IMR-90 (cell line): ENCODE results near the gene ERCC8.

Source experiments
- BHLHE40 ChIP-seq: fragments of 150-350 bp; IDR thresholded peaks from 2 replicates; pipeline ENCODE4 v1.6.1; 2016; ENCODE audit warnings: mild to moderate bottlenecking, low read depth, low read length
- CEBPB ChIP-seq: IDR thresholded peaks from 2 replicates; pipeline ENCODE4 v1.6.1; 2012; ENCODE audit warnings: low read depth, low read length, improper control_type of control experiment
- FOS ChIP-seq: fragments of 150-350 bp; IDR thresholded peaks from 2 replicates; pipeline ENCODE4 v1.6.1; 2016; ENCODE audit warnings: low read depth, low read length
- MXI1 ChIP-seq: IDR thresholded peaks from 2 replicates; pipeline ENCODE4 v1.6.1; 2012; ENCODE audit warnings: low read depth, mild to moderate bottlenecking, low read length, moderate library complexity, borderline replicate concordance
- NFE2L2 ChIP-seq: fragments of 150-350 bp; IDR thresholded peaks from 2 replicates; pipeline ENCODE4 v1.6.1; 2016; ENCODE audit warnings: low read depth, mild to moderate bottlenecking, low read length
- POLR2A ChIP-seq: IDR thresholded peaks from 2 replicates; pipeline ENCODE4 v1.6.1; 2012; ENCODE audit warnings: mild to moderate bottlenecking, low read depth, low read length
- RAD21 ChIP-seq: IDR thresholded peaks from 2 replicates; pipeline ENCODE4 v1.6.1; 2012; ENCODE audit warnings: low read length, improper control_type of control experiment
- RCOR1 ChIP-seq: IDR thresholded peaks from 2 replicates; pipeline ENCODE4 v1.6.1; 2012; ENCODE audit warnings: mild to moderate bottlenecking, low read length, improper control_type of control experiment; ENCODE audit not compliant: insufficient replicate concordance
- SMC3 ChIP-seq: fragments of 150-350 bp; IDR thresholded peaks from 2 replicates; pipeline ENCODE4 v1.6.1; 2016; ENCODE audit warnings: low read depth, mild to moderate bottlenecking, antibody characterized with exemption, low read length, moderate library complexity
- TF ChIP-seq, protein P1 (sequence below): conservative IDR thresholded peaks from 2 replicates; pipeline ENCODE4 v1.5.1; 2012; ENCODE audit warnings: mild to moderate bottlenecking, low read depth, low read length, improper control_type of control experiment

- TF ChIP-seq, protein P1, sequence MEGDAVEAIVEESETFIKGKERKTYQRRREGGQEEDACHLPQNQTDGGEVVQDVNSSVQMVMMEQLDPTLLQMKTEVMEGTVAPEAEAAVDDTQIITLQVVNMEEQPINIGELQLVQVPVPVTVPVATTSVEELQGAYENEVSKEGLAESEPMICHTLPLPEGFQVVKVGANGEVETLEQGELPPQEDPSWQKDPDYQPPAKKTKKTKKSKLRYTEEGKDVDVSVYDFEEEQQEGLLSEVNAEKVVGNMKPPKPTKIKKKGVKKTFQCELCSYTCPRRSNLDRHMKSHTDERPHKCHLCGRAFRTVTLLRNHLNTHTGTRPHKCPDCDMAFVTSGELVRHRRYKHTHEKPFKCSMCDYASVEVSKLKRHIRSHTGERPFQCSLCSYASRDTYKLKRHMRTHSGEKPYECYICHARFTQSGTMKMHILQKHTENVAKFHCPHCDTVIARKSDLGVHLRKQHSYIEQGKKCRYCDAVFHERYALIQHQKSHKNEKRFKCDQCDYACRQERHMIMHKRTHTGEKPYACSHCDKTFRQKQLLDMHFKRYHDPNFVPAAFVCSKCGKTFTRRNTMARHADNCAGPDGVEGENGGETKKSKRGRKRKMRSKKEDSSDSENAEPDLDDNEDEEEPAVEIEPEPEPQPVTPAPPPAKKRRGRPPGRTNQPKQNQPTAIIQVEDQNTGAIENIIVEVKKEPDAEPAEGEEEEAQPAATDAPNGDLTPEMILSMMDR: no peak
- TF ChIP-seq FOS (no peak), MXI1 (no peak), RCOR1 (no peak), CEBPB (no peak), POLR2A (no peak), NFE2L2 (no peak), BHLHE40 (no peak), SMC3 (no peak), RAD21 (no peak)
Observed at GRCh38 chr5:60826653-60827052, 118.2 kb downstream of the ERCC8 start.
